GM21619 (cell line): ENCODE data around the gene ABCA4.
"Not testable (repeated sequence)": the region's sequence is repeated elsewhere in the genome, so short reads cannot be mapped to it uniquely, and the experiment has no call there.

Source experiments
- ATAC-seq: cut with Tn5 transposase; IDR thresholded peaks from one replicate; pipeline ENCODE4 v1.9.1; 2021; ENCODE audit not compliant: unreplicated experiment

ABCA4 gene

DNA sequence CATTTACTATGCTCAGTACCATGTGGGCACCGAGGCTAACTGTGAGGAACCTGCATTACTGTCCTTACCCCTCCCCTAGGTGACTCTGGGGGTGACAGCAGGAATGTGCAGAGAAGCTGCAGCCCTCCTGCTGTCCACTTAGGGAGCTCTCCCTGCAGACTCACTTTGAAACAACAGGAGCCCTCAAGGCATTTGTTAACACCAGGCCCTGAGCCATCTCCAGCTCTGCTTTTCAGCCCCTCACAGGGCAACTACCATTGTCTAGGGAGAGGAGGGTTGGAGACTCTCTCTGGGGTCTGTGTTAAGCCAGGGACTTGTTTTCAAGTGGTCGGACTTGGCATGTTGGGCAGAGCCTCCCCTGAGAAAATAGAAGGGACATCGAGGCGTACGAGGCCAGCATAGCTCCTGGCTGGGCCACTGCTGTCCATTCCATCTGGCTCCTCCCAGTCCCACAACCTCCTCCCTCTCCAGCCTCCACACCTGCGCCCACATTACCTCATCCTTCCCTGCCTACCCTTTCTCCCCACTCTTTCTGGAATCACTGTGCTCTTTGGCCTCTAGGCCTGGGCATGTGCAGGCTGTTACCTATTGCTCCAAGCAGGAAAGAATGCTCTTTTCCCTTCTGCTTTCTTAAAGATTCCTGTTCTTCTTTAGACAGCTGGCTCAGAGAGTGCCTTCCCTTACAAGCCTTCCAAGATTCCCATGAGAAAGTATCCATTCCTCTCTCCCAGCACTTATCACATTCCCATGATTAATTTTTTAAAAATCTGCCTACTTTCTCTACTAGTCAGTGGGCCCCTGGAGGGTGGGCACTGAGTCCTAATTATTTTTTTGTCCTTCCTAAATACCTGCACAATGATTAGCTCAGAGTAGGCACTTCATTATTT is 109.0 kb downstream of the ABCA4 start:
- no peak for ATAC-seq

DNA sequence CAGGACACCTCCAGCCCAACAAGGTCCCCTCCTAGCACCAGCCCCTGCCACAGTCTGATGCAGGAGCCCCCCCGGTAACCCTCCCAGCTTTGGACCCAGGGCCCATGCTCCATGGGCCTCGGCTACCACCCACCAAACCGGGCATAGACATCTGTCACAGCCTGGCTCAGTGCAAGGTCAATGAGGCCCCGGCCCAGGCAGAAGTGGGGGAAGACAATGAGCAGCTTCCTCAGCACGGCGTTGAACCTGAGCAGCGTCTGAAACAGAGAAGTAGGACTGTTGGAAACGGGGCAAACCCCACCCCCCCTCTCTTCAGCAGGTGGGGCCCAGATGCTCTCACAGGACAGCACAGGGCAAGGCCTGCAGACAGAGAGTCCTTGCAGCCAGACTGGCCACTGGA is 109.8 kb downstream of the ABCA4 start:
- ATAC-seq, result no peak

GRCh38 chr1:94009304-94009703 is 111.6 kb downstream of the ABCA4 start:
- ATAC-seq, result no peak

GRCh38 chr1:94006604-94007003 is 114.3 kb downstream of the ABCA4 start:
- no peak for ATAC-seq

GRCh38 chr1:94004924-94005323 is 116.0 kb downstream of the ABCA4 start:
- no peak for ATAC-seq

DNA sequence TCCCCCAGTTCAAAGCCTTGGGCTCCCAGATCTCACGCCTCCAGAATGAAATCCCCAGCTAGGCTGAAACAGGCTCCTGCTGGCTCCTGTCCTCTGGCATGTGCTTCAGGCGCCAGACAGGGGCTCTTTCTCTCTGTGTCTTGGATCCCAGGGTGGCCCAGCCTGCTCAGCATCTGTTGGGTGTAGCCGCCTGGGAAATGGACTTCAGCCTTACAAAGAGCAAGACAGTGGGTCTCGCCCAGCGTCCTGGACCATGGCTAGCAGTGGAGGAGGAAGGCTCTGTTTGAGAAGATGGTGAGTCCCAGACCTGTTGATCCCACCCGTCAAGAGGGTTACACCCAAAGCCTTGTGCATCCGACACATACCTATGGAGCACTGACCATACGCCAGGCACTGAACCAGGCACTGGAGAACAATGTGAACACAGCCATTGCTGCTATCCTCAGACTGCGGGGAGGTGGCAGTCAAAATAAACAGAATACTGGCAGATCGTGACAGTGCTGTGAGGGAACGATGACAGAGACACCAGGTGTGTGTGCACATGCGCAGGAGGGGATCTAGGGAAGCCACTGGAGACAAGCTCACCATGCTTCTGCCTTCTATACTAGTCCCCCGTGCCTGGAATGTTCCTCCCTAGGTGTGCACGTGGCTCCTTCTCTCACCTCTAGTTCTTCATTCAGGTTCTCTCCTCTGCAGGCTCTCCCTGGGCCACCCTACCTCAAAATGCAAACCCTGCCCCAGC is 118.7 kb downstream of the ABCA4 start:
- ATAC-seq, result no peak

DNA sequence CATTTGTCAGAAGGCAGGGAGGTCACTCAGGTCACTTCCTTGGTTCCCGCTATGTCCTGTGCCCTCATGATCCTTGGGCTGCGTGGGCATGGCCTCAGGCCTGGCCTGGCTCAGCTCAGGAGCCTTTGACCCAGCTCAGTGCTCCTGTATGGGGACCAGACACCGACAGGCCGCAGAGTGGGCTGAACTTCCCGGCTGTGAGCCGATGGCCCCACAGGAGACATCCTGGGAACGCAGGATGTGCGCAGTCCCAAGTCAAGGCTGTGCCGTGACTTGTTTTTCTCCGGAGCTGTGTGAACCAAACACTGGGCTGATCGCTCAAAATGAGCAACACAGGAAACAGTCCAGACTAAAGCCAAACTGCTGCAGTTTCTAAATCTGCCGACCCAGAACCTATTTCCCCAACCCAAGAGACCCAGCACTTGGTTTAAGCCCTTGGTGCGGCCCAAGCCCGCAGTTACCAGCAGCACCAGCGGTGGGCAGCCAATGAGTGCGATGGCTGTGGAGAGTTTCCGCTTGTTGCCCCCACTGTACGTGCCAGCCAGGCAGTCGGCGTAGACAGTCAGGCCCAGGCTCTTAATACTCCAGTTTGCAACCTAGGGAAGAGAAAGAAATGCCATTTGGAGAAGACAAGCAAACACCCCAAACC is 119.4 kb downstream of the ABCA4 start:
- no peak for ATAC-seq

DNA sequence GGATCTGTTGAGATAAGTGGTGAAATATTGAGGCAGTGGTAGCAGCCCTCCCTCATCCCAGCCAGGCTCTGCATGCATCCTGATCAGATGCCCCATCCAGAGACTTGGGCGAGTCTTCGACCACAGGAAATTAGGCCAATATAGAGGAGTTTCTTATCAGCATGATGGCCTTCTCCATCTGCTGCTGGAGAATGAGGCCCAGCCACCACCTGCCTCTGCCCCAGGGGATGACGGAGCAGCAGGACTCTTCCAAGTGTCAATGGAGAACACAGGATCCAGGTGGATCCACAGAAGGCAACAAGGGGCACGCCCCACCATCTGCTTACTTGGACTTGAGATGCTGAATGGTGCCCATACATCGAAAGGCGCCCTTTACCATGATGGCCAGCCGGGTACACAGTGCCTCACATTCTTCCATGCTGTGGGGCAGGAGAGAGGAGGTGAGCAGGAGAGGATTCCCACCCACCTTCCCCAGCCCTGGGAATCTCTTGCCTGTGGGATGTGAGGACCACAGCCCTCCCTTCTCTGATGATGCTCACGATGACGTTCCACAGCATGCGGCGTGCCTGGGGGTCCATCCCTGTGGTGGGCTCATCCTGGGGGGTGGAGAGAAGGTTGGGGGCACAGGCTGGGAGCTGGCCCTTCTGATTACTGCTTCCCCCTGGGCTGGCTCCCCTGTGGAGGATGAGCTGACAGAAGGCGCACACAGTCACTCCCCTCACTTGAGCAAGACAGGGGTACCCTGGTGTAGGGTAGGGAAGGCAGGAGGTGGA is 120.3 kb downstream of the ABCA4 start:
- ATAC-seq, result no peak

DNA sequence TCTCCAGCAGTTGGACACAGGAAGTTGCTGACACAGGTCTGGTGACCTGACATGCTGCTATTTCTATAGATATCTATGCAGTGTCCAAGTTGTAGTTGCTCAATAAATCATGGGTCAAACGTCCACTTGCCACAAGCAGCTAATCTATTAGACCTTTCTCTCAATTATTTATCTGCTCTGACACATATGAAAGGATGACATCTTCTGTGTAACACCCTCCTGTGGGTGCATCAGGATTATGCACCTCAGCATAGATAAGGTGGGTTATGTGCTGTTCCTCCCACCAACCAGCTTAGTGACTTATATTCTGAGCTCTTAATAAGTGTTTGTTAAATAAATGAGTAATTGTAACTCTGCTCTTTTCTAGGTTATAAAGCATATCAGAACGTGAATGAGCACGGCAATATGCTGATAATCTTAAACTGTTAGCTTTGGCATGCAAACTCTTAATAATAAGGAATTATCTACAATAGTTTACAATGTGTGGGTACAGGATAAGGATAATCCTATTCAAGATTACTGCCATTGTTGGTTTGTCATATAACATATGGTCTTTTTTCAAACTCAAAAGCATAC is 121.0 kb downstream of the ABCA4 start:
- ATAC-seq, result no peak

GRCh38 chr1:93998532-93998931 is 122.4 kb downstream of the ABCA4 start:
- ATAC-seq, result not testable (repeated sequence)

DNA sequence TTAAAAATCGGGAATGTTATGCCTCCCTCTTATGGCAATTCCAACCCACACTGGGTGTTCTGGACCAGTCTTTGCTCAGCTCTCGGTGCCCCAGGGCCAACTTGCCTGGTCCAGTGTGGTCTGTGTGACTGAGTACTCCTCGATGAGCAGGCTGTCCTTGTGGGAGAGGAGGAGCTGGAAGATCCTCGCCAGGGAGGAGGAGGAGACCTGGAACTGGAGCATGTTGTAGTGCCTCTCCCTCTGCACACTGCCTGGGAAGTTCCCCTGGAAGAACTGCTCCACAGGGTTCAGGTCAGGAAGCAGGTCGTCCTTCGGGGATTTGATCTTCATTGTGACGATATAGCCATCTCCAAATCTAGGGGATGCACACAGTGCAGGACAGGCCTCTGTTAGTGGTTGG is 123.2 kb downstream of the ABCA4 start:
- ATAC-seq, result no peak

- ATAC-seq, result no peak
Measured at GRCh38 chr1:93995837-93996536, 125.0 kb downstream of the ABCA4 start.

DNA sequence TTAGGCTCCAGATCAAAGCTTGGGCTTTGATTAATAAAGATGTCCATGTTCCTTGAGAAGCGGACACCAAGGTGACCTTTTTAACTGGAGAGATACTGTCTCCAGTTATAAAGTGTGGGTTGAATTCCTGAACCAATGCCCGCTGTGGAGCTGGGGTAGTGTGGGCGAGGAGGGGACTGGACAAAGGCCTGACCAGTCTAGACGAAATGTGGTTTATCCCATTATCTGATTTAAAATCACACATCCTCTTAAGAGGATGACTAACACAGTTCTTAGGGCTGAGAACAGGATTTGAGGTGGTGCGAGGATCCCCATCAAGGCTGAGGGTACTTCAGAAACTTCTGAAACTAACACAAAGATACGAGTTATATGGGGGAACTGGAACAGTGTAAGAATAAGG is 127.2 kb downstream of the ABCA4 start:
- no peak for ATAC-seq

DNA sequence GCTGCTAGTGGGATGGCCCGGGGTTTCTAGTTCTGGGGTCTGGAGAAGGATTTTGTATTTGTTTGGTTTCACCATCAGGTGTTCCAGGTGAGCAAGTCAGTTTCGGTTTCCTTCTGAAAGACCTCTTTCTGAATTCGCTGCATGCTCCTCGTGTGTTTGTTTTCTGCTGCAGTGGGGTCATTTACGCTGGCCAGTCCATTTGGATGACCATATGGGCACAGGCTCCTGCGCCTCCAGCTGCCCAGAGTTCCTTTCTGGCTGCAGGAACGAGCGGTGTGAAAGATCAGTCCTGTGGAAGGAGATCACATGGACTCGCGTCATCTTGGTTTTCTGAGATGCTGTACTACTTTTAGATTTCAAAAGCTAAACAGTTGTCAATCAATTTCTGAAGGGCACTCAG is 128.0 kb downstream of the ABCA4 start:
- ATAC-seq, result no peak

GRCh38 chr1:93992190-93992589 is 128.8 kb downstream of the ABCA4 start:
- ATAC-seq, result no peak

GRCh38 chr1:93991271-93991670 is 129.7 kb downstream of the ABCA4 start:
- ATAC-seq, result no peak

DNA sequence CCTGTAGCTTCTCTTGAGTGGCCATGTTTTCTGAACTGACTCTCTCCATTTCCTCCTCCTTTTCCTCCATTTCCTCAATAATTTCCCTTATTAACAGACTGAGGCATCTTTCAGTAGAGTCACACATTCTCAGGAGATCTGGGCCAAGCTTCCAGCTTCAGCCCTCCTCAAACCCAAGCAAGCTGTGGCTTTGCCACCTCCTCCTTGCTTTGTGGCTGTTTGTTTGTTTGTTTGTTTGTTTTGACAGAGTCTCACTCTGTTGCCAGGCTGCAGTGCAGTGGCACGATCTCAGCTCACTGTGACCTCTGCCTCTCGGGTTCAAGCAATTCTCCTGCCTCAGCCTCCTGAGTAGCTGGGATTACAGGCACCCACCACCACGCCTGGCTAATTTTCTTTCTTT is 130.5 kb downstream of the ABCA4 start:
- ATAC-seq, result not testable (repeated sequence)

- ATAC-seq, result no peak
Measured at GRCh38 chr1:93990010-93990409, 130.9 kb downstream of the ABCA4 start.

GRCh38 chr1:93989601-93990000 is 131.3 kb downstream of the ABCA4 start:
- ATAC-seq, result no peak
